Upper lobe of left lung (tissue), 6 donors: ENCODE results near the gene RAPGEF1. TPM values are rescaled to one million over a fixed set of nuclear protein-coding genes. Genes with fewer than 3 reads are reported as not detected.

Experiments
- ATAC-seq, 2 donors: fragments of 200-7000 bp; cut with Tn5 transposase; one replicate each; pipeline ENCODE4 v1.9.1; 2022; ENCODE audit warnings: mild to moderate bottlenecking in 2 of 2, moderate library complexity in 2 of 2; ENCODE audit not compliant: low FRiP score in 2 of 2
- DNase-seq, 2 donors: peaks; one replicate each; pipeline ENCODE4 v3.0.0-alpha.2; 2019 to 2020
- H3K27ac ChIP-seq, 4 donors: fragments of 200-600 bp; sonication (generic); one replicate each; pipeline ENCODE4 v1.5.1; 2016 to 2019
- H3K27me3 ChIP-seq, 4 donors: fragments of 200-600 bp; sonication (generic); one replicate each; pipeline ENCODE4 v1.5.1; 2017 to 2019
- H3K36me3 ChIP-seq, 4 donors: fragments of 200-600 bp; sonication (generic); one replicate each; pipeline ENCODE4 v1.5.1; 2016 to 2019
- H3K4me1 ChIP-seq, 4 donors: fragments of 200-600 bp; sonication (generic); one replicate each; pipeline ENCODE4 v1.5.1; 2018 to 2019
- H3K4me3 ChIP-seq, 4 donors: fragments of 200-600 bp; sonication (generic); one replicate each; pipeline ENCODE4 v1.5.1; 2017 to 2019; ENCODE audit warnings: mild to moderate bottlenecking in 2 of 4, moderate library complexity in 1 of 4
- H3K9me3 ChIP-seq, 4 donors: fragments of 200-600 bp; sonication (generic); one replicate each; pipeline ENCODE4 v1.5.1; 2018 to 2019
- EP300 ChIP-seq, 4 donors: sonication (generic); formaldehyde crosslinking; IDR thresholded peaks; one replicate each; pipeline ENCODE4 v1.5.1; 2017; ENCODE audit warnings: antibody characterized with exemption in 4 of 4, control low read depth in 2 of 4
- POLR2A ChIP-seq, 4 donors: fragments of 450-650 bp; IDR thresholded peaks; one replicate each; pipeline ENCODE4 v1.5.1; 2016 to 2017; ENCODE audit warnings: antibody characterized with exemption in 4 of 4, mild to moderate bottlenecking in 2 of 4
- POLR2AphosphoS5 ChIP-seq, 2 donors: sonication (generic); formaldehyde crosslinking; IDR thresholded peaks; one replicate each; pipeline ENCODE4 v1.5.1; 2017; ENCODE audit warnings: antibody characterized with exemption in 2 of 2
- WGBS, 2 donors: methylation state at CpG; one replicate each; pipeline ENCODE4 v1.1.5; 2017 to 2018; 5-methylcytosine and 5-hydroxymethylcytosine counted together
- total RNA-seq, 6 donors: library from RNA; depleted of rRNA in 4 of 6; stranded (reverse); fragments of >200 nt in 4 of 6; gene quantifications; one replicate each; pipeline versions ENCODE4 v1.1.0 to v1.2.1, GENCODE V29; 2016 to 2021
- TF ChIP-seq, protein P1 (sequence below), 6 experiments: fragments of 450-650 bp in 4 of 6; fragments of 200-600 bp in 2 of 6; sonication (generic) in 2 of 6; IDR thresholded peaks; one replicate each; pipeline ENCODE4 v1.5.1; 2016 to 2019; ENCODE audit warnings: antibody characterized with exemption in 6 of 6
- donor health status: DM: no; HTN: no; CAD: no; lungs with moderate emphysema.
- donor health status: DM: no; HTN: yes; CAD: no; lungs with severe emphysema.

The RAPGEF1 gene
- total RNA-seq, 6 donors from 2014 or later, result 82.8 to 161 (median 96.8) TPM

DNA sequence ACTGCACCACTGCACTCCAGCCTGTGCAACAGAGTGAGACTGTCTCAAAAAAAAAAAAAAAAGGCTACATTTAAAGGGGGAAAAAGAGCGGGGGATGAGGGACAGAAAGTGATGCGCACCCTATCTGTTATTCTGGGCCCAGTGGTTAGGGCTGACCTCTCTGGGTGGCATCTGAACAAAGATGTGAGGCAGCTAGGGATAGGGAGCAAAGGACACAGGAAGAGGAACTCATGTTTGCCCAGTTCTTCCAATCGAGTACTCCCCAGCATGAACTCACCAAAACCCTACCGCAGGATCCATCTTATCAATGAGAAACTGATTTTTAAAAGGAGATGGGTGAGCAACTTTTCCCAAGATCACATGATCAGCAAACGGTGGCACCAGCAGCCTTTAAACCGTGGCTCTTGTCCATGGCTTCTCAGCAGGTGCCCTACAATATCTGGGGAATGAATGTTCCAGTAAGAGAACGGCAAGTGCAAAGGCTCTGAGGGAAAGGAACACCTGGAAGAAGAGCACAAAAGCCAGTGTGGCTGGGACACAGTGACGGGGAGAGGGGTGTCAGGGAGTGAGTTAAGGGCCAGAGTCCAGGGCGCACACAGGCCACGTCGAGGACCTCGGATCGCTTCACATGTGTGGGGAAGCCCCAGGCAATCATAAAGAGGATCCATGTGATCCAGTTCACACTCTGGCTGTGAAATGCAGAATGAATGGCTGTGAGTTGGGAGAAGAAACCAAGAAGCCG lies 22.0 kb downstream of the RAPGEF1 start:
- ATAC-seq, result no peak
- Histone ChIP-seq H3K27ac (peak overlapping the region; percentile 53 to 90 (median 74)), H3K4me3 (no peak overlapping the region), H3K4me1 (peaks cover 68 to 82% (median 72%) of the 10 kb centered on the region in 4 donors), H3K27me3 (no peaks in the 10 kb centered on the region), H3K36me3 (peaks cover 0 to 6% (median 0%) of the 10 kb centered on the region in 4 donors), H3K9me3 (no peaks in the 10 kb centered on the region)
- WGBS, 2 donors, result 91% methylated on average over 14 of the region's 14 CpGs
- no peak for DNase-seq
- TF ChIP-seq EP300 (IDR thresholded peaks at IDR 0.05) (no peak), POLR2AphosphoS5 (IDR thresholded peaks at IDR 0.05) (no peak), POLR2A (IDR thresholded peaks at IDR 0.05) (no peak)
- TF ChIP-seq, protein P1, sequence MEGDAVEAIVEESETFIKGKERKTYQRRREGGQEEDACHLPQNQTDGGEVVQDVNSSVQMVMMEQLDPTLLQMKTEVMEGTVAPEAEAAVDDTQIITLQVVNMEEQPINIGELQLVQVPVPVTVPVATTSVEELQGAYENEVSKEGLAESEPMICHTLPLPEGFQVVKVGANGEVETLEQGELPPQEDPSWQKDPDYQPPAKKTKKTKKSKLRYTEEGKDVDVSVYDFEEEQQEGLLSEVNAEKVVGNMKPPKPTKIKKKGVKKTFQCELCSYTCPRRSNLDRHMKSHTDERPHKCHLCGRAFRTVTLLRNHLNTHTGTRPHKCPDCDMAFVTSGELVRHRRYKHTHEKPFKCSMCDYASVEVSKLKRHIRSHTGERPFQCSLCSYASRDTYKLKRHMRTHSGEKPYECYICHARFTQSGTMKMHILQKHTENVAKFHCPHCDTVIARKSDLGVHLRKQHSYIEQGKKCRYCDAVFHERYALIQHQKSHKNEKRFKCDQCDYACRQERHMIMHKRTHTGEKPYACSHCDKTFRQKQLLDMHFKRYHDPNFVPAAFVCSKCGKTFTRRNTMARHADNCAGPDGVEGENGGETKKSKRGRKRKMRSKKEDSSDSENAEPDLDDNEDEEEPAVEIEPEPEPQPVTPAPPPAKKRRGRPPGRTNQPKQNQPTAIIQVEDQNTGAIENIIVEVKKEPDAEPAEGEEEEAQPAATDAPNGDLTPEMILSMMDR (IDR thresholded peaks at IDR 0.05), result no peak

DNA sequence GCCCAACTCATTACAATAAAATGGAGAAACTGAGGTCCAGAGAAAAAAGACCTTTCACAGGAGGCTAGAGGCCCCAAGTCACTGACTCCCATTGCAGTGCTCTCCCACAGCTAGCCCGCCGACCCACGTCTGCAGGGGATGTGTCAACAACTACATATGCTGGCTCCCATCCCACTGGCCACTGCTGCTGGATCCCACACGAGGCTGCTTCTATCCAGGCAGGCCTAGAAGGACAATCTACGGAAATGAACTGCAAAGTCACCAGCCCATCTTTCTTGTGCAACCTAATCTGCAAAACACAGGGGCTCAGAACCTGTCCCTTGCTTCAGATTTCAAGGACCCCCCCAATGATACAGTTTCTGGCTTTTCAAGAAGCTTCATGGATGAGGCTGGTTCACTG lies 24.0 kb downstream of the RAPGEF1 start:
- DNase-seq (peak in 1 of 2 donors; percentile 50), ATAC-seq (no peak)
- H3K9me3 ChIP-seq, result no peaks in the 10 kb centered on the region
- H3K27ac ChIP-seq, result peak overlapping the region; percentile 73 to 90 (median 82)
- TF ChIP-seq EP300 (IDR thresholded peaks at IDR 0.05) (no peak), POLR2A (IDR thresholded peaks at IDR 0.05) (no peak), POLR2AphosphoS5 (IDR thresholded peaks at IDR 0.05) (peak; percentile 33 to 41)
- TF ChIP-seq, protein P1 (IDR thresholded peaks at IDR 0.05), result no peak
- H3K36me3 ChIP-seq, result peaks cover 0 to under 1% (median 0%) of the 10 kb centered on the region in 4 donors
- H3K4me1 ChIP-seq, result peaks cover 69 to 93% (median 77%) of the 10 kb centered on the region in 4 donors
- WGBS, 2 donors, result 39 to 58% methylated on average over 5 of the region's 5 CpGs
- H3K27me3 ChIP-seq, result no peaks in the 10 kb centered on the region
- H3K4me3 ChIP-seq, result no peak overlapping the region

DNA sequence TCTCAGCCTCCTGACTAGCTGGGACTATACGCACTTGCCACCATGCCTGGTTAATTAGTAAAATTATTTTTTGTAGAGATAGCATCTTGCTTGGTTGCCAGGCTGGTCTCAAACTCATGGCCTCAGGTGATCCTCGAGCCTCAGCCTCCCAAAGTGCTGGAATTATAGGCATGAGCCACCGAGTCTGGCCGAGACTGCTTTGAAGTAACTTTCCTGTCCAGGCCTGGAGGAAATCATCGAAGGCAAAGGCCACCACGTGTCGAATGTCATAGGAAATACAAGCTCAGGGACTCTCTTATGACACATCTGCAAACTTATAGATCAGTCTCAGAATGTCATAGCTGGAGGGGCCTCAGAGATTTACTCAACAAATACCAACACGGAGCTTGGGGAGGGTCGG lies 25.1 kb downstream of the RAPGEF1 start:
- TF ChIP-seq EP300 (IDR thresholded peaks at IDR 0.05) (no peak), POLR2AphosphoS5 (IDR thresholded peaks at IDR 0.05) (no peak), POLR2A (IDR thresholded peaks at IDR 0.05) (no peak)
- TF ChIP-seq, protein P1 (IDR thresholded peaks at IDR 0.05), result no peak
- DNase-seq (no peak), ATAC-seq (no peak)
- Histone ChIP-seq H3K36me3 (no peaks in the 10 kb centered on the region), H3K27ac (peak overlapping the region; percentile 81 to 90 (median 84)), H3K4me1 (peaks cover 73 to 95% (median 80%) of the 10 kb centered on the region in 4 donors), H3K4me3 (no peak overlapping the region), H3K27me3 (no peaks in the 10 kb centered on the region), H3K9me3 (no peaks in the 10 kb centered on the region)
- 63 to 76% methylated on average over 9 of the region's 9 CpGs for WGBS, 2 donors

DNA sequence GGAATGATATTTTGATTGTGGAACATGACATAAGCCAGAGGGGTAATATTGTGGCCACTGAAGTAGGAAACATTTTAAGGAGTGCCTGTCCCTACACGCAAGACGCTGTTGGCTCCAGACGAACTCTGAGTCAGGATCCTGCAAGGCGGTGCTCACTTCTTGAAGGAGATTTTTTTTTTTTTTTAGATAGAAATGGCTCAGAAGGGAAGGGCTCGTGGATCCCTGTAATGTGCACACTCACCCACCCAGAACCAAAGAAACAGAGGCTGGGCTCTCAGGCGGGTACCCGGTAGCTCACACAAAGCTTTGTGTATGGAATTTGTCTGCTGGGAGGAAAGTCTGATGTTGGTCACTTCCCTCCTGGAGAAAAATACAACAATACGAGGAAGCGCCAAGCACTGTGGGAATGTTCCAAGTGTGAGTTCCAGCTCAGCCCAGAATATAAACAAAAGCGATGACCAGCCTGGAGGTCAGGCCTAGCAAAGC lies 25.7 kb downstream of the RAPGEF1 start:
- ATAC-seq, result peak; percentile 82 to 90
- H3K27me3 ChIP-seq, result no peaks in the 10 kb centered on the region
- TF ChIP-seq POLR2AphosphoS5 (IDR thresholded peaks at IDR 0.05) (peak; percentile 44 to 77), POLR2A (IDR thresholded peaks at IDR 0.05) (no peak), EP300 (IDR thresholded peaks at IDR 0.05) (peak in 3 of 4 donors; percentile 35 to 86 (median 84))
- TF ChIP-seq, protein P1 (IDR thresholded peaks at IDR 0.05), result peak in 1 of 6 experiments; percentile 5
- H3K4me1 ChIP-seq, result peaks cover 71 to 95% (median 82%) of the 10 kb centered on the region in 4 donors
- H3K9me3 ChIP-seq, result no peaks in the 10 kb centered on the region
- no peaks in the 10 kb centered on the region for H3K36me3 ChIP-seq
- WGBS, 2 donors, result 44 to 48% methylated on average over 10 of the region's 10 CpGs
- peak in 1 of 2 donors; percentile 63 for DNase-seq
- no peak overlapping the region for H3K4me3 ChIP-seq
- peak overlapping the region; percentile 81 to 90 (median 84) for H3K27ac ChIP-seq
